Thymus (tissue), 11 donors: ENCODE results near the gene SPEF1. TPM values are rescaled to one million over a fixed set of nuclear protein-coding genes. Genes with fewer than 3 reads are reported as not detected.
"Not testable (repeated sequence)": the region's sequence is repeated elsewhere in the genome, so short reads cannot be mapped to it uniquely, and the experiment has no call there.

ENCODE experiments used
- DNase-seq, 9 donors: peaks; one replicate each; pipeline ENCODE4 v3.0.0-alpha.2; 2013; ENCODE audit warnings: low spot score in 9 of 9, low read depth in 6 of 9, missing footprints in 1 of 9
- H3K27ac ChIP-seq, 2 donors: one replicate each; pipeline ENCODE4 v1.5.1; 2013; ENCODE audit warnings: control low read depth in 1 of 2, low read depth in 1 of 2, low read length in 1 of 2, mild to moderate bottlenecking in 1 of 2, moderate library complexity in 1 of 2
- H3K27me3 ChIP-seq, 2 donors: one replicate each; pipeline ENCODE4 v1.5.1; 2013; ENCODE audit warnings: low read length in 1 of 2; ENCODE audit not compliant: control insufficient read depth in 2 of 2, insufficient read depth in 1 of 2
- H3K36me3 ChIP-seq, 2 donors: one replicate each; pipeline ENCODE4 v1.5.1; 2013; ENCODE audit warnings: low read length in 1 of 2, mild to moderate bottlenecking in 1 of 2, moderate library complexity in 1 of 2; ENCODE audit not compliant: control insufficient read depth in 2 of 2, insufficient read depth in 2 of 2
- H3K4me1 ChIP-seq, 2 donors: one replicate each; pipeline ENCODE4 v1.5.1; 2013; ENCODE audit warnings: low read length in 2 of 2; ENCODE audit not compliant: control insufficient read depth in 2 of 2, insufficient read depth in 2 of 2
- H3K4me3 ChIP-seq, 2 donors: one replicate each; pipeline ENCODE4 v1.5.1; 2013; ENCODE audit warnings: low read length in 2 of 2, control low read depth in 1 of 2, mild to moderate bottlenecking in 1 of 2
- H3K9me3 ChIP-seq, 2 donors: one replicate each; pipeline ENCODE4 v1.5.1; 2013; ENCODE audit warnings: low read length in 1 of 2, mild to moderate bottlenecking in 1 of 2; ENCODE audit not compliant: control insufficient read depth in 2 of 2, insufficient read depth in 1 of 2
- WGBS: extraction: QIAGEN DNeasy Blood & Tissue Kit; methylation state at CpG from one replicate; pipeline ENCODE4 v1.1.7; 2013; 5-methylcytosine and 5-hydroxymethylcytosine counted together
- polyA plus RNA-seq: library from polyadenylated mRNA; stranded (reverse); fragments of 200-250 nt; gene quantifications from one replicate; pipeline ENCODE4 v1.2.3, GENCODE V29; 2013
- total RNA-seq: library from RNA; stranded (reverse); fragments of 120-200 nt; gene quantifications from one replicate; pipeline ENCODE4 v1.2.4, GENCODE V29; 2013
- donor health status: healthy.

The SPEF1 gene
- total and polyA plus RNA-seq, 2 donors: 0.05 to 0.16 TPM

GRCh38 chr20:3795511-3796468, 14.5 kb upstream of the SPEF1 start, which contains the start of gene CDC25B:
TSS of gene CDC25B (plus strand) at chr20:3796310. CDS start at chr20:3796532, 222 bp downstream.
- 2% methylated on average over 67 of the region's 69 CpGs for WGBS
- H3K9me3 ChIP-seq: no peaks in the 10 kb centered on the region
- H3K36me3 ChIP-seq: peaks cover 12 to 19% of the 10 kb centered on the region in 2 donors
- H3K4me3 ChIP-seq: peak within 1 kb of the TSS; percentile 59 to 83
- H3K27ac ChIP-seq: peak within 1 kb of the TSS; percentile 88
- H3K4me1 ChIP-seq: peaks cover 35 to 48% of the 10 kb centered on the region in 2 donors
- peak in 8 of 9 donors; percentile 77 to 94 (median 84) for DNase-seq
- no peaks in the 10 kb centered on the region for H3K27me3 ChIP-seq

GRCh38 chr20:3794701-3795420, 13.6 kb upstream of the SPEF1 start:
- peaks cover 3 to 10% of the 10 kb centered on the region in 2 donors for H3K36me3 ChIP-seq
- peak overlapping the region; percentile 59 to 83 for H3K4me3 ChIP-seq
- no peaks in the 10 kb centered on the region for H3K9me3 ChIP-seq
- peaks cover 34 to 42% of the 10 kb centered on the region in 2 donors for H3K4me1 ChIP-seq
- H3K27ac ChIP-seq: no peak overlapping the region
- DNase-seq: no peak
- WGBS: 94% methylated on average over 25 of the region's 25 CpGs
- H3K27me3 ChIP-seq: no peaks in the 10 kb centered on the region

- not testable (repeated sequence) for H3K27me3 ChIP-seq, H3K36me3 ChIP-seq, H3K4me3 ChIP-seq, H3K9me3 ChIP-seq, DNase-seq, H3K27ac ChIP-seq
- WGBS: 98% methylated on average over 1 of the region's 3 CpGs
- peaks cover 27 to 35% of the 10 kb centered on the region in 2 donors for H3K4me1 ChIP-seq
Measured at GRCh38 chr20:3794168-3794567, 12.9 kb upstream of the SPEF1 start.

GRCh38 chr20:3789201-3789600, 8.0 kb upstream of the SPEF1 start:
- H3K27me3 ChIP-seq, H3K36me3 ChIP-seq, H3K27ac ChIP-seq, H3K4me3 ChIP-seq, DNase-seq, H3K4me1 ChIP-seq, H3K9me3 ChIP-seq: not testable (repeated sequence)
- WGBS: over 99% methylated on average over 4 of the region's 4 CpGs

- WGBS: 90% methylated on average over 4 of the region's 4 CpGs
- no peak overlapping the region for H3K27ac ChIP-seq
- no peaks in the 10 kb centered on the region for H3K27me3 ChIP-seq
- peaks cover 7 to 8% of the 10 kb centered on the region in 2 donors for H3K4me1 ChIP-seq
- DNase-seq: no peak
- no peaks in the 10 kb centered on the region for H3K9me3 ChIP-seq
- H3K36me3 ChIP-seq: peaks cover 0 to 6% of the 10 kb centered on the region in 2 donors
- no peak overlapping the region for H3K4me3 ChIP-seq
Measured at GRCh38 chr20:3788685-3789155, 7.5 kb upstream of the SPEF1 start.

- Histone ChIP-seq H3K4me3 (peak overlapping the region; percentile 63 to 82), H3K27ac (no peak overlapping the region), H3K36me3 (peaks cover 0 to 6% of the 10 kb centered on the region in 2 donors), H3K4me1 (peaks cover 7 to 8% of the 10 kb centered on the region in 2 donors), H3K27me3 (no peaks in the 10 kb centered on the region), H3K9me3 (no peaks in the 10 kb centered on the region)
- WGBS: 90% methylated on average over 5 of the region's 5 CpGs
- DNase-seq: no peak
Measured at GRCh38 chr20:3787324-3788014, 6.2 kb upstream of the SPEF1 start.

- WGBS: 3% methylated on average over 70 of the region's 70 CpGs
- Histone ChIP-seq H3K9me3 (no peaks in the 10 kb centered on the region), H3K27me3 (no peaks in the 10 kb centered on the region), H3K4me3 (peak within 1 kb of the TSS; percentile 63 to 82), H3K36me3 (peaks cover 0 to 6% of the 10 kb centered on the region in 2 donors), H3K4me1 (peaks cover 7 to 8% of the 10 kb centered on the region in 2 donors), H3K27ac (peak within 1 kb of the TSS in 1 of 2 donors; percentile 70)
- DNase-seq: peak in 8 of 9 donors; percentile 33 to 92 (median 77)
Measured at GRCh38 chr20:3786665-3787323, 5.5 kb upstream of the SPEF1 start, which contains the start of gene CENPB. TSS of gene CENPB (minus strand) at chr20:3786740. CDS start at chr20:3786483, 257 bp downstream.

- Histone ChIP-seq H3K4me1 (peaks cover 11 to 12% of the 10 kb centered on the region in 2 donors), H3K4me3 (peak overlapping the region; percentile 34 to 82), H3K27me3 (peaks cover under 1 to 5% of the 10 kb centered on the region in 2 donors), H3K27ac (peak overlapping the region in 1 of 2 donors; percentile 70), H3K36me3 (peaks cover 0 to 6% of the 10 kb centered on the region in 2 donors), H3K9me3 (no peaks in the 10 kb centered on the region)
- 7% methylated on average over 35 of the region's 35 CpGs for WGBS
- peak in 2 of 9 donors; percentile 48 to 63 for DNase-seq
Measured at GRCh38 chr20:3786126-3786484, 4.9 kb upstream of the SPEF1 start.
